KOPT-K1 (cell line): Measurements from ENCODE around the gene GCNT2.
"Not testable (repeated sequence)": the region's sequence is repeated elsewhere in the genome, so short reads cannot be mapped to it uniquely, and the experiment has no call there.

Experiments
- H3K27ac ChIP-seq: fragments of 200-600 bp; sonication (generic); 2 replicates; pipeline ENCODE4 v1.5.1; 2016; ENCODE audit warnings: antibody characterized with exemption, mild to moderate bottlenecking, low read depth, low read length; ENCODE audit not compliant: poor library complexity, severe bottlenecking
- H3K36me3 ChIP-seq: fragments of 200-600 bp; sonication (generic); 2 replicates; pipeline ENCODE4 v1.5.1; 2017; ENCODE audit warnings: antibody characterized with exemption, mild to moderate bottlenecking, low read length, moderate library complexity; ENCODE audit not compliant: insufficient read depth
- H3K9me3 ChIP-seq: fragments of 200-600 bp; sonication (generic); 2 replicates; pipeline ENCODE4 v1.5.1; 2017; ENCODE audit warnings: antibody characterized with exemption, low read length, mild to moderate bottlenecking; ENCODE audit not compliant: insufficient read depth, poor library complexity, severe bottlenecking

The GCNT2 gene

DNA sequence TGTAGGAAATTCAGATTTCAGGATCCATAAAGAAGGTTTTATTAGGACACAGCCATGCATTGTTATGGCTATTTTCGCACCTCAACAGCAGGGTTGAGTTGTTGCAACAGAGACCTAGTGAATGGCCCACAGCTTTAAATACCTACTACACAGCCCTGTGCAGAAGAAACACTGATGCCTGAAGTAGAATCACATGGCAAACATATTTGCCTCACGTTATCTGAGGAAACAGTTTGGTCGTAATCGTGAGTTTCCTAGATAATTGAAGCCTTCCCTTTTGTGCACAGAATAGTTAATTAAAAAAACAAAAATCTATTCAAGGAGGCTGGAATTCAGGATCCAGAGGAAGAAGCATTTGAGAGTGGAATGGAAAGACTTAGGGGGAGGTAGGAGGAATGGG, 55.1 kb downstream of the GCNT2 start:
- H3K36me3 ChIP-seq = no peaks in the 10 kb centered on the region

DNA sequence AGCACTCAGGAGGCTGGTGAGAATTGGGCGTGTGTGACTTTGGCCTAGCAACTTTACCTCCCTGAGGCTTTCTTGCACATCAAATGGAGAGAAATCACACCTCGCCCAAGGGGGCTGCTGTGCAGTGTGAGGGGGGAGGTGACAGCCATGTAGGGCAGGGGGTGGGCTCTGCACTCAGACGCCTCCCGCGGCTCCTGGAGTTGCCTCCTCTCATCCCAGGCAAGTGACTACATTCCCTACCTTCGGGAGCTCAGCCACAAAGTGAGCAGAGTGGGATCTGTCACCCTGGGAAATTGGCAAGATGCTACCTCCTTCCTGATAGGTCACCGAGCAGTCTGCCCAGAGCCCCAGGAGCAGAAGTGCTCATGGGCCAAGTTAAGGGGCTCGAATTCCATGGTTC, 56.0 kb downstream of the GCNT2 start:
- Histone ChIP-seq H3K9me3 (no peaks in the 10 kb centered on the region), H3K36me3 (no peaks in the 10 kb centered on the region), H3K27ac (no peak overlapping the region)

More for the DNA sequence above, 55.1 kb downstream of the GCNT2 start:
- Histone ChIP-seq H3K27ac (no peak overlapping the region), H3K9me3 (no peaks in the 10 kb centered on the region)

DNA sequence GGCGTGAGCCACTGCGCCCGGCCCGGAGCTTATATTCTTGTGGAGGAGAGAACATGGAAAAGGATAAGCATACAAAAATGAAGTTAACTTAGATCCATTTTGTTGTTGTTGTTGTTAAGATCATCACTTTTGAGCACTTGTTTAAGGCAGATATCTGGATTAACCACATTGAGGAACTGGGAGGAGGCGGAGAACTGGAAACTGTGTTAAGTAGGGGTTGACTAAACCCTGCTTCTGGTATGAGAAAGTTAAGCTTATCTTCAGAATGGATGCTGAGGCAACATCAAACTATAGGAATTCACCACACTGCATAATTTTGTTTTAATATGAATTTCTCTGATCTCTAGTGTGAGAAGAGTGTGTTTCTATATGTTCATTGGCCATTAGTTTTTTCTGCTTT, 57.6 kb downstream of the GCNT2 start:
- Histone ChIP-seq H3K9me3 (no peaks in the 10 kb centered on the region), H3K27ac (no peak overlapping the region), H3K36me3 (no peaks in the 10 kb centered on the region)

DNA sequence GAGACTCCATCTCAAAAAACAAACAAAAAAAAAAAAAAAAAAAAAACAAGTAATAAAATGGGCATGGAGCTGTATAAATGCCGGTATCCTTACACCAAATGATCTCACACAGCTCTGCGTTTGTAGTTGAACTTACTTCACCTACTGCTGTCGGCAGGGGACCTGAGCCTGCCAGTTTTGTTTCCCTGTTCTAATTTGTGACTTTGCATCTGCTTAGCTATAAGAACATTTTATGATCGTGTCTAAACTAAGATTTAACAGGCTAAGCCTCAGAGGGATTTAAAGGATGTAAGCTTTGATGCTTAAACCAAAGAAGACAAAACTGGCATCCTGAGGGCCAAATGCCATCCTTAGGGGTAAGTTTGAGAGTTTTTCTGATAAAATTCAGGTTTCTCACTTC, 58.7 kb downstream of the GCNT2 start:
- Histone ChIP-seq H3K27ac (no peak overlapping the region), H3K9me3 (no peaks in the 10 kb centered on the region), H3K36me3 (no peaks in the 10 kb centered on the region)

DNA sequence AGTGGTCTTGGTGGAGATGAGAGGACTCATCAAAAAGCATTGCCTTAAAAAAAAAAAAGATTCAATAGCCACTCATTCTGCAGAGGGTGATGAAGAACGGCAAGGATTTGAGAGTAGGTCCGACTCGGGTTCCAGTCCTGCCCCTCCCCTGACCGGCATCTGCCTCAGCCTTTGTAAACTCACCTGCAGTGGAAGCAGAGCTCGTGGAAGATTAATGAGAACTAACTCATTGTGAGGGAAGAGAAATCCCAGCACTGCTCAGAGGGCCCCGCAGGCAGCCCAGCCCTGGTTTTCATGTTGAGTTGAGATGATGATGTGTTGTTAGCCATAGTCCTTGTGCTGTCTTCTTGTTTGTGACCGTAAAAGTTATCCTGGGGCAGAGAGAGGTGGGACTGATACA, 59.4 kb downstream of the GCNT2 start:
- H3K27ac ChIP-seq = no peak overlapping the region
- no peaks in the 10 kb centered on the region for H3K36me3 ChIP-seq
- no peaks in the 10 kb centered on the region for H3K9me3 ChIP-seq

DNA sequence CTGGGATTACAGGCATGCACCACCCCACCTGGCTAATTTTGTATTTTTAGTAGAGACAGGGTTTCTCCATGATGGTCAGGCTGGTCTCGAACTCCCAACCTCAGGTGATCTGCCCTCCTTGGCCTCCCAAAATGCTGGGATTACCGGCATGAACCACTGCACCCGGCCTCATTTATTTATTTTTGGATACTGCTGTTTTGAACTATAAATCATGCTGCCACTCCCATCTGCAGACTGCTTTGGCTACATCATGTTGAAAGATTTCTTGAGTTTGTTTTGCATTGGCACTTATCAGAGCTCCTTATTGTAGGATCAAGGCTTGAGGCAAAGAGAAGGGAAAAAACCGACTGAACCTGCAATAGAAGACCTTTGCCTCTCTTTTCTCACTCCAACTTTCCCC, 60.3 kb downstream of the GCNT2 start:
- H3K9me3 ChIP-seq, H3K27ac ChIP-seq, H3K36me3 ChIP-seq: not testable (repeated sequence)

DNA sequence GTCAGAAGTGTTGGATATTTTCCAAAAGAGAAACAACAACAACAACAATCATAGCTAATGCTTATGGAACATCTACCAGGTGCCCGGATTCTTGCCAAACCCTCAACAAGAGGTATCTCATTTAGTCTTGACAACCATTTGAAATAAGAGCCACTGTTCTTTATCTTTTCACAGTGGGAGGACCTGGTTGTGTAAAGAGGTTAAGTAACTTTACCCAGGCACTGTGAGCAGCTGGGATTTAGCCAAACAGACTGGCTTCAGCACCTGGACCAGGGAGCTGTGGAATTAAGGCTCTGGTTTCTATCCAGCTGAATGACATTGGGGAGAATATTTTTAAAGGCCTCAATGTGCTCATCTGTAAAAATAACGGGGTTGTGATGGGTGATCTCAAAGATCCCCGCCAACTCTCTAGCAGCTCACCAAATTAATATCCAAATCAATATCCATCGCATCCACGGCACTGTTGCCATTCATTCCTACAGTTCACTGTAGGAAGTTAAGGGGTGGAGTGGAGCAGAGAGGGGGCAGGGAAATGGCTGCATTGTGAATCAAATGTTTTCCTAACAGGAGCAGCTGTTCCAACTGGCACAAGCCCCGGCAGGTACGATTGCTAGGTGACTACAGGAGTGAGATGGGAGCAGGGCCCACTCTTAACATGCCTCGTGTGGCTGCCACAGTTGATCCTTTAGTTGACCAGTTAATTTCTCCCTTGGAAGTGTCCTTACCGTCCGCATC, 61.8 kb downstream of the GCNT2 start:
- Histone ChIP-seq H3K36me3 (no peaks in the 10 kb centered on the region), H3K9me3 (no peaks in the 10 kb centered on the region), H3K27ac (no peak overlapping the region)

DNA sequence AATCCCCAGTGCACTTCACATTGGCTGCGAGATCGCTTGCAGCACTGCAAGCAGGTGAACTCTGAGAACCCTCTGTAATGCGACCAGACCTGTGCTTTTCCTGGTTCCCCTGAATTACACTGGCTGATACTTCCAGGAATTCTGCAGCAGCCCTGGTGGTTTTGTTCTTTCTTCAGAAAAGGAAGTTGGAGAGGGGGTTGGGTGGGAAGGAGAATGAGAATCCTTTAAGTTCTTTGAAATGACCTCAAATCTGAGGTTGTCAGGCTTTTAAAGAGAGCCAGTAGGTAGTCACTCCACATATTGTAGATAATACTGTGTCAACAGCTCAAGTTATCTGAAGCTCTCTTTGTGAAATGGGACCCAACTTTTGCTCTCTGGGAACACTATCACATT, 62.4 kb downstream of the GCNT2 start:
- Histone ChIP-seq H3K27ac (no peak overlapping the region), H3K9me3 (no peaks in the 10 kb centered on the region), H3K36me3 (no peaks in the 10 kb centered on the region)

DNA sequence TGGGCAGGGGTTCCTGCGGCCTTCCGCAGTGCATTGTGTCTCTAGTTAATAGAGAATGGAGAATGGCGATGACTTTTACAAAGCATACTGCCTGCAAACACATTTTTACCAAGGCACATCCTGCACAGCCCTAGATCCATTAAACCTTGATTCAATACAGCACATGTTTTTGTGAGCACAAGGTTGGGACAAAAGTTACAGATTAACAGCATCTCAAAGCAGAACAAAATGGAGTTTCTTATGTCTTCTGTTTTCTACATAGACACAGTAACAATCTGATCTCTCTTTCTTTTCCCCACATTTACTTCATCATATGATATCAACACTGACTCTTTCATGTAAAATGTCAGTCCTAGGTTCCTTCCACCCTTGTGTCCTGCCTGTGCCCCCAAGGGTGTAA, 63.5 kb downstream of the GCNT2 start:
- Histone ChIP-seq H3K27ac (no peak overlapping the region), H3K9me3 (no peaks in the 10 kb centered on the region), H3K36me3 (no peaks in the 10 kb centered on the region)

DNA sequence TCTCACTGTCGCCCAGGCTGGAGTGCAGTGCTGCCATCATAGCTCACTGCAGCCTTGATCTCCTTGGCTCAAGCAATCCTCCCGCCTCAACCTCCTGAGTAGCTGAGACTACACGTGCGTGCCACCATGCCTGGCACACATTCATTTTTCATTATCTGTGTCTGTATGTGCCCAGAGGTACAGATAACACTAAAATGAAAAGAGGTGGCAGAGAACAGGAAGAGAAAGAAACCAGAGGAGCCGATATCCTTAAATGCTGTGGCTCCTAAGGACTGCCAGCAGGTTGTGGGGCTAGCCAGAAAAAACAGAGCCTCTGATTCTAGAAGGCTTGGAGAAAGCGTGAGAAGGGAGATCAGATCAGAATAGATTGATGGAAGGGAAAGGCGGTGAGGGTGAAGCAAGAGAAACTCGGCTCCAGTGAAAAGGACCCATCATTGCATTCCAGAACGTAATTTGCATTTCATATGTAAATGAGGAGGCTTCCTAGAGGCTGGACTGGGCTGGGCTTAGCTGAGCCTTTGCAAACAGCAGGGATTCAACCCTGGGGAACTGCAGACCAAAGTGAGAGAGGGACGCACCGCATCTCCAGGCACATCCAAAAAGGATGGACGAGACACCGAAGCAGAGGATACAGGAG, 64.2 kb downstream of the GCNT2 start:
- no peaks in the 10 kb centered on the region for H3K9me3 ChIP-seq
- H3K27ac ChIP-seq = no peak overlapping the region
- no peaks in the 10 kb centered on the region for H3K36me3 ChIP-seq

DNA sequence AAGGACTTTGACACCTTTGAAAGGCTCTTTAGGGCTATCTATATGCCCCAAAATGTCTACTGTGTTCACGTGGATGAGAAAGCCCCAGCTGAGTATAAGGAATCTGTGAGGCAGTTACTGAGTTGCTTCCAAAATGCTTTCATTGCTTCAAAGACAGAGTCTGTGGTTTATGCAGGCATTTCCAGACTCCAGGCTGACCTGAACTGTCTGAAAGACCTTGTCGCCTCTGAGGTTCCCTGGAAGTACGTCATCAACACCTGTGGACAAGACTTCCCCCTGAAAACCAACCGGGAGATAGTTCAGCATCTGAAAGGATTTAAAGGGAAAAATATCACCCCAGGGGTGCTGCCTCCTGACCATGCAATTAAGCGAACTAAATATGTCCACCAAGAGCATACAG, 65.2 kb downstream of the GCNT2 start:
- no peaks in the 10 kb centered on the region for H3K9me3 ChIP-seq
- no peaks in the 10 kb centered on the region for H3K36me3 ChIP-seq
- no peak overlapping the region for H3K27ac ChIP-seq

DNA sequence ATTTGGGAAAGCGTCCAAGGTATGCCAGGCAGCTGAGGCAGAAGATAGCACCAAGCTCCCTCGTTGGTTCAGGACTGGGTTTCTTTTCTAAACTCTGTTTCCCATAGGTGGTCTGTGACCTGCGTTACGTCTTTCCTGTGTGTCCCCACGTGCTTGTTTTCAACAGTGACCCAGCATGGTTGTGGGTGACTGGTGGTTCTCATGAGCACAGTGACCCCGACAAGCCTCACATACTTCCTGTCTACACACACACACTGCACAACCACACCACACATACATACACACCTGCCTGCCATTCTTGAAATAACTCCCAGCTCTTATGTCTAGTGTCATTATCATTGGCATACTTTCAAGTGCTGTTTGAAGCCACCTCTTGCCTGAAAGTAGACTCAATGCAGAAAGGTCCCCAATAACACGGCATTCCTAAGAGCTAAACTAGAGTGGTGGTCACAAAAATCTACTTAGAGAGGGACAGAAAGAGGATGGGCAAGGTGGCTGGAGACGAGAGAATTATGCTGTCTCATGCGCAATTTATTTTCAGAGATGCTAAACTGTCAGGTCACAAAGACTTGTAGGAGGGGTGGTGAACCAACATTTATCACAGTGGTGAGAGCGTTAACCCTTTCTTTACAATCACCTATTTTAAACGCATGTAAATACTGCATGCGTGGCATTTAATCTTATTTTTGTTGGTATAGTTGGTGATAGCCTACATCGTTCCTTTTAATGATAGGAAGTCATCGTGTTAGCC, 66.7 kb downstream of the GCNT2 start:
- Histone ChIP-seq H3K27ac (no peak overlapping the region), H3K9me3 (no peaks in the 10 kb centered on the region), H3K36me3 (no peaks in the 10 kb centered on the region)

DNA sequence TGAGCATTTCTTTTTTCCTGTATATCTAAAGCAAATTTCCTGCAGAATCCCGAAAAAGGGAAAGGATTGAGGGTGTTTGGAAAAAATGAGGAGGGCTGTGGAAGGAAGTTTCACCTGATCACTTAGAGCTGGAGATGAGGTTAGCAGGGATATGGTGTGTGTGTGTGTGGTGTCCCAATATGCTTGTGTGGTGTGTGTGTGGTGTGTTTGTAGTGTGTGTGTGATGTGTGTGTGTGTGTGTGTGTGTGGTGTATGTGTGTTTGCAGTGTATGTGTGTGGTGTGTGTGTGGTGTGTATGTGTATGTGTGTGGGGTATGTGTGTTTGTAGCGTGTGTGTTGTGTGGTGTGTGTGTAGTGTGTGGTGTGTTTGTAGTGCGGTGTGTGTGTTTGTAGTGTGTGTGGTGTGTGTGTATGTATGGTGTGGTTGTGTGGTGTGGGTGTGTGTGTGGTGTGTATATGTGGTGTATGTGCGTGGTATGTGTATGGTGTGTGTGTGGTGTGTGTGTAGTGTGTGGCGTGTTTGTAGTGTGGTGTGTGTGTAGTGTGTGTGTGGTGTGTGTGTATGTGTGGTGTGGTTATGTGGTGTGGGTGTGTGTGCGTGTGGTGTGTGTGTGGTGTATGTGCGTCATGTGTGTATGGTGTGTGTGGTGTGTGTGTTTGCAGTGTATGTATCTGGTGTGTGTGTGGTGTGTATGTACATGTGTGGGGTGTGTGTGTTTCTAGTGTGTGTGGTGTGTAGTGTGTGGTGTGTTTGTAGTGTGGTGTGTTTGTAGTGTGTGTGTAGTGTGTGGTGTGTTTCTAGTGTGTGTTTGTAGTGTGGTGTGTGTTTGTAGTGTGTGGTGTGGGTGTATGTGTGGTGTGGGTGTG, 67.6 kb downstream of the GCNT2 start:
- no peak overlapping the region for H3K27ac ChIP-seq
- H3K9me3 ChIP-seq = no peaks in the 10 kb centered on the region
- H3K36me3 ChIP-seq = no peaks in the 10 kb centered on the region

DNA sequence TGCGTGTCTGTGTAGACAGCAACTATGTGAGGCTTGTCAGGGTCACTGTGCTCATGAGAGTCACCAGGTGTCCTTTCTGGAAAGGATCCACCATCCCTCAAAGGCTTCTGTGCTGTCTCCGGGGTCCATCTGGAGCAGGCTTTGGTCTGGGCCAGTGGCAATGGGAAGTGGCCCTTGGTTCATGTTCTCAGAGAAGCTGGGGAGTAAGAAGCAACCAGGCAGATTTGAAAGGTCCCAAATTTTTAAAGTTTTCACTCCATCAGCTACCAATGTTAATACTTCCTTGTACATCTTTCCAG, 68.2 kb downstream of the GCNT2 start:
- H3K36me3 ChIP-seq = no peaks in the 10 kb centered on the region
- no peak overlapping the region for H3K27ac ChIP-seq
- no peaks in the 10 kb centered on the region for H3K9me3 ChIP-seq

DNA sequence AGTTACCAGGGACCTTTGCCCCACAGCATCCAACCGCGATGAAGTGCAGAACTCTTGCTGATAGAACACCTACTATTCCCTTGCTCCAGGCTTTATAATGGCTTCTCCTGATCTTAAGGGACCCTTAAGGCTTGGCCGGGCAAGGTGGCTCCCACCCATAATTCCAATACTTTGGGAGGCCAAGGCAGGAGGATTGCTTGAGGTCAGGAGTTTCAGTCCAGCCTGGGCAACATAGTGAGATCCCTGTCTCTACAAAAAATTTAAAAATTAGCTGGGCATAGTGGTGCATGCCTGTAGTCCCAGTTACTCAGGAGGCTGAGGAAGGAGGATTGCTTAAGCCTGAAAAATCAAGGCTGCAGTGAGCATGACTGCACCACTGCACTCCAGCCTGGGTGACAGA, 68.8 kb downstream of the GCNT2 start:
- Histone ChIP-seq H3K9me3 (no peaks in the 10 kb centered on the region), H3K27ac (no peak overlapping the region), H3K36me3 (no peaks in the 10 kb centered on the region)
